GM19395 (cell line): Measurements from ENCODE around the gene ANO2.

Experiments used
- ATAC-seq: cut with Tn5 transposase; IDR thresholded peaks from one replicate; pipeline ENCODE4 v1.9.1; 2021; ENCODE audit warnings: mild to moderate bottlenecking, moderate library complexity; ENCODE audit not compliant: unreplicated experiment

The ANO2 gene

GRCh38 chr12:5736016-5736415 is 209.0 kb downstream of the ANO2 start:
- no peak for ATAC-seq

GRCh38 chr12:5733916-5734315 is 211.1 kb downstream of the ANO2 start:
- ATAC-seq = no peak

- no peak for ATAC-seq
Observed at GRCh38 chr12:5733136-5733755, 211.8 kb downstream of the ANO2 start.

- no peak for ATAC-seq
Observed at GRCh38 chr12:5730962-5731361, 214.1 kb downstream of the ANO2 start.

- ATAC-seq = no peak
Observed at GRCh38 chr12:5723711-5724252, 221.3 kb downstream of the ANO2 start.

DNA sequence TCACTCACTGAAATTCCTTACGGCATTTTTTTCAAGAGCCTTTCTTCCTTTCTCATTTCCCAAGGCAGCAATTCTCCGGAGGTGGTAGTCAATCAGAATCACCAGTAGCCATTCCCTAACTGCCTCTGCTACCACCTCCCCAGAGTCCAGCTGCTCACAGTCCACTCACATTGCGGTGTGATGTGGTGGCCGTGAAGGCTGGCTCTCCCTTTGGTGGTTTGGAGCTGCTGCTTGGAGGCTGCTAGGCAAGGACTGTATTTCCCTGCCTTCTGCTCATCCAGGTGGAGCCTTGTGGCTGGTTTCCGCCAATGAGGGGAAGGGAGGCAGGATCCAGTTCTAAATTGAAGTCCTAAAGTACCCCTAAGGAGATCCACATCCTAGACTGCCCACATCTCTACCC is 222.0 kb downstream of the ANO2 start:
- ATAC-seq = no peak

DNA sequence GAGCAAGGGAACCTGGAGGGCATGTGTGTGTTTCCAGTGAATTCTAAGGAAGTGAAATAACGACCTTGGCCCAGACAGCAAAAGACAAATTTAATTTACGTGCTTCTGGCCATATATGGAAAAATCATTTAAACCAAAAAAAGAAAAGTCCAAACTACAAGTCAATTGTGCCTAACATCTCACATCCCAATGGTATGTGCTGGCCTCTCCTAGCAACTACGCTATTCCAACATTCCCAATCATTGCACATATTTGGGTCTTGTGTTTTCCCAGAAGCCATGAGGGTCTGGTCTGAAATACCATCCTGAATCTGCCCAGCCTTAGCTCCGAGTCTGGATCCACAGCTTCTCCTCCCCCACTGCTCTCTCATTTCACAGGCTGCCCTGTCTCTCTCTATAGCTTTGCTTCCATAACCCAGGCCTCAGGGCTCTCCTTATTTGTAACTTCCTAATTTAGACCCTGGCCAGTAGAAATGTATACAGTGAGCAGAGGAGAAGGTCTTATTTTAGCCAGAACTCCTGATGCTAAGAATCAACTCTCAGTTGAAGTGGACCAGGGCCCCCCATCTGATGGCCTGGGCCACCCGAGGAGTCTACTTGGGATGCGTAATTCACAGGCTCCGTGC is 224.6 kb downstream of the ANO2 start:
- ATAC-seq = no peak

DNA sequence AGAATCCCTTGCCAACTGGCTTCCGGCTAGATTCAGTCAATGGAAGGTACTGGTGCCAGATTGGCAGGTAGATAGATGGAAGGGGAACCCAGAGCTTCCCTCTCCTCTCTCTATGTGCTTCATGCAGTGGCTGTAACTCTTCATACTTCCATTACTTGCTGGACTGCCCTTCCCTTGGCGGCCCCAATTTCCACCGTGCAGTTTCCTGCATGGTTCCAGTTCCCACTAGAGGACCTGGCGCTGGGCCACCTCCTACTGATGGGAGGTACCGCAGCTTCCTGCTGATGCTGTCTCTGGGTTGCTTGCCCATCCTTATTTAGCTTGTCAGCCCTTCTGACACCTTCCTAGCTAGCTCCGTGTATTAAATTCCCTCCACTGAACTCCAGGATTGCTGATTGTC is 226.4 kb downstream of the ANO2 start:
- ATAC-seq = no peak

- no peak for ATAC-seq
Observed at GRCh38 chr12:5718073-5718472, 227.0 kb downstream of the ANO2 start.

DNA sequence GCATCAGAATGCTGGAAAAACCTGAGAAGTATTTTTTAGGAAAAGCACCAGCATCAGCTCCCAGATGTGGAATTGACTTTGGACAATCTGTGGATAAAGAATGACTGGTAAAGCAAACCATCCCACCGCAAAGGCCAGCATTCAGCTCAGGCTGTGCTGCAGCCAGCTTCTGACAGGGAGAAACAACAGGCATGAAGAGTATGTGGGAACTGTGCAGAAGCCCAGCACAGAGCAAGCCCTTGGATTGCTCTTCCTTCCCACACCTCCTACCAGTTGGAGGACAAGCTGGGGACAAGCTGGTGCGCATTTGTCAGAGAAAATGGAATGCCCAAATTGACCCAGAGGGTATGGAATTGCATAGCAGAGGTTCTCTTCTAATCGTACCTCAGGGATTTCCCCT is 228.1 kb downstream of the ANO2 start:
- no peak for ATAC-seq

DNA sequence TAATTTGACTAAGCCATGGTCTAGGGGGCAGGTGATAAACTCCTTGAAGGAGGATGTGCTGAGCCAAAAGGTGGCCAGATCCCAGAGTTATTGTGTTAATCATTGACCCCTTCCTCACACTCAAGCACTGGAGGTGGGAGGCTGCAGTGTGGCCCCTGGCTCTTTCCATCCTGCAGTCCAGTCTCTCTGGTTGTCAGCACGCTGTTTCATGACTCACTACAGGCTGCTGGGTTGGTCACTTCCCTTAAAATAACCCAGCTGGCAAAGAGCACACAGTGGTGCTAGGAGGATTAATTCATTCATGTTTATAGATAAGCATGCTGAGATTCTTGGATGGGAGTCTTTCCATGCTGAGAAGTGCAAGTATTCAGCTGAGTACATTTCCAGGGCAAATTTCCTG is 228.9 kb downstream of the ANO2 start:
- no peak for ATAC-seq

GRCh38 chr12:5715021-5715420 is 230.0 kb downstream of the ANO2 start:
- ATAC-seq = no peak

DNA sequence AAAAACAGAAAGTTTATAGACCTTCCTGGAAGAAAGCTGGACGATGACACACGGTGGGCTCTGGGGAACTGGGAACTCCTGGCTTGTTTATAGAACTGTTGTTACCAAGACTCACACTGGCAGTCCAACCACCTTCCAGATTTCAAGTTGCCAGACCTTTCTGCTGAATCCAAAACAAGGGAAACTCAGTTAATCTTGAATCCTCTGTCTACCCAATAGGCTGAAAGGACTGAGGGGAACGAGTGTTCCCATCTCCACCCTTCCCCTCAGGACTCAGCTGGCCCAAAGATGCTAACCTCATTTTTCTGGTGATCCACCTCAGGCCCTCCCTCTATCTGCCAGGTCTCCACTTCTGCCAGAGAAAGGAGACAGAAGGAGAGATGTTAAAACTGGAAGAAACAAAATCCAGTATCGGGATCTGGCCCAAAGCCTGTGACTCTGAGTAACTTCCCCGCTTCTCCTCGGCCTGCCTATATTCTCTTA is 231.4 kb downstream of the ANO2 start:
- ATAC-seq = no peak

DNA sequence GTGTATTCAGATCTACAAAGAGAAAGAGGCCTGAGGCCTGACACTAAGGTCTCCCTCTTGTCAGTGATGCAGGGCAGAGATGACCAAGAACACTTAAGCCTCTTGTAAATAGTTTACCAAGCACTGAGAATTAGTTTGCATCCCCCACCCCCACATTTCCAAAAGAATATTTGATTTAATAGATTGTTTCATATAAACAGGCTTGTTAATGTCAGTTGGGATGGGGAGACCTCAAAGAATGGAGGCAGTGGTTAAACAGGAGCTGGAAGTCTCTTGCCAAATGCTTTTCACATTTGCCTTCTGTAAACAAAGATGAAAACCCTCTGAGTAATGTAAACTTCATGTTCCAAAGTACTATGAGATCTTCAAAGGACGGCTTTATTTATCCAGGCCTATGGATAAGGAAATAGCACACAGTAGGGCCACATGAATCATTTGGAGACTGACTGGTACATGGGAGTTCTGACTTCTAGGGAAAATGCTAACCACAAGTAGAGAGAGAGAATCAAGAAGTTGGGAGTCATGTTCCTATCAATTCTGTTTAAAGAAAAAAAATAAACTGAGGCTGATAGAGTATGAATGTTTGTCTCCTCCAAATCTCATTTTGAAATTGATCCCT is 234.7 kb downstream of the ANO2 start:
- ATAC-seq = no peak

DNA sequence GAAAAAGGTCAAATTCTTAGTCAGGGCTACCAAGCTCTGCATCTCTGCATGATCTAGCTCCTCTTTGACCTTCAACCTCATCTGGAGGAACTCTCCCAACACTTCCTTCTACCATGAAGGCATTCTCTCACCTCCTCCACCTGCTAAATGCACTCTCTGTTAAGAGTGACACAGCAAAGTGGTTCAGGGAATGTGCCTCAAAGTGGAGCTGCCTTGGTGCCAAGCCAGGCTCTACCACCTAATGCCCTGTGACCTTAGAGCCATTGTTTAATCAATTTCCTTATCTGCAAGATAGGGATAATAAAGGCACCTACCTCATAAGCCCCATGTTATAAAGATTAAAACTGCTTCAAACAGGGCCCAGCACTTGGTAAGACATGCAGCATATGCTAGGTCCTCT is 236.7 kb downstream of the ANO2 start:
- ATAC-seq = no peak

DNA sequence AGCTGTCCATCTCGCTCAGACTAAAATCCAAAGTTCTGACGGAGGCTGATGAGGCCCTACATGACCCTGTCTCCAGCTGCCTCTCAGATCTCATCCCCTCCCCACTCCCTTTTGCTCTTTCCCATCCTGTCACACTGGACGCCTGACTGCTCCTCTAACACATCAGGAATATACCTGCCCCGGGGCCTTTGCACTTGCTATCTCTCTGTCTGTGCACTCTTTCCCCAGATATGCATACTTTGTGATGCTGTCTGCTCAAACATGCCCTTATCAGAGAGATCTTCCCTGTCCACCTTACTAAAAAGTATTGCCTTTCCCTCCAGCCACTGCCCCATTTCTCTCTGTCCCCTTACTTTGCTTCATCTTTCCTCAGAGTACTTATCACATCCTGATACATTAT is 238.8 kb downstream of the ANO2 start:
- no peak for ATAC-seq

GRCh38 chr12:5705791-5706190 is 239.3 kb downstream of the ANO2 start:
- no peak for ATAC-seq

- ATAC-seq = no peak
Observed at GRCh38 chr12:5694759-5695409, 250.2 kb downstream of the ANO2 start.

- ATAC-seq = no peak
Observed at GRCh38 chr12:5692850-5693249, 252.2 kb downstream of the ANO2 start.

DNA sequence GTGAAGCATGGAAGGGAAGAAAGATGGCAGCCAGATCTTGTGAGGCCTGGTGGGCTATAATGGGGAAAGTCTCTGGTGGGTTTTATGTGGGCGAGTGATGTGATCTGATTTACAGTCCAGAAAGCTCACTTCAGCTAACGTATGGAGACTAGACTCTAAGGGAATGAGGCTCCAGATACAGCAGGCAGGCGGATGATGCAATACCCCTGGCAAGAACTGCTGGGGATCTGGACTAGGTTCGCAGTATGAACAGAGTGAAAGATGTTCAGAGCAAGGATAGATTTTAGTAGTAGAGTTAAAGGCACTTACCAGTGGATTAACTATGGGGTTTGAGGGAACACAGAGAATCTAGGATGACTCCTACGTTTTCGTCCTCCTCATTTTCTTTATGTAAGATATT is 253.1 kb downstream of the ANO2 start:
- no peak for ATAC-seq

DNA sequence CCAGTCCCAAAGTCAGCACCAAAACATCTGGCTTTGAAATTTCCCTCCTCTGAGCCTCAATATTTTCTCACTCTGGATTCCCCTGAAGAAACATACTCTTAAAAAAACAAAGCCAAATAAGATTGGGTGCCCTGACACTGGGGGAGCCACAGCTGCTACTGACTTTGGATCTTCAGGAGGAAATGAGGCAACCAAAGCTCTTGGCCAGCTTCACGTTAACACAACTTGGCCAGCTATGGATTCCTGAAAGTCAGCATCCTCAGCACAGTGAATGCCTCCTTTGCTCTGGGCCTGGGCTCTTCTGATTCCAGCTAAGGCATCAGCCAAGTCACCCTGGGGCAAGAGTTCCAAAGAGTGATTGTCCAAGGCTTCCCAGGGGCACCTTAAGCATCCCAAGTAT is 254.8 kb downstream of the ANO2 start:
- no peak for ATAC-seq

- ATAC-seq = no peak
Observed at GRCh38 chr12:5689773-5690172, 255.3 kb downstream of the ANO2 start.
